ENCODE data around the gene EEFSEC. TPM values are rescaled to one million over a fixed set of nuclear protein-coding genes. Genes with fewer than 3 reads are reported as not detected.
A peak's percentile ranks its signal among the peaks of the same experiment; 100 is the strongest.

EEFSEC gene
- total RNA-seq, 1 experiment from 2014 or later, result 9.5 TPM

- H3K23ac ChIP-seq (ENCODE audit: insufficient read length, low read depth, low read length), result no peak overlapping the region
- peak; percentile 42 for DNase-seq
- peak; percentile 17; the same call in 1 of the 3 replicates for TF ChIP-seq CTCF (conservative IDR thresholded peaks at IDR 0.05)
- H2AFZ ChIP-seq (ENCODE audit: low read length), result no peak overlapping the region
- H2BK12ac ChIP-seq (ENCODE audit: insufficient read length, low read depth, low read length), result no peak overlapping the region
- peaks cover 2% of the 10 kb centered on the region for H4K20me1 ChIP-seq (ENCODE audit: control insufficient read depth, insufficient read depth, insufficient read length)
- H2BK120ac ChIP-seq (ENCODE audit: low read depth, low read length, poor library complexity, severe bottlenecking), result no peak overlapping the region
- no peak overlapping the region for H2BK20ac ChIP-seq (ENCODE audit: low read depth, low read length, poor library complexity, severe bottlenecking)
- H3K4ac ChIP-seq (ENCODE audit: low read depth, low read length), result no peak overlapping the region
- H3T11ph ChIP-seq (ENCODE audit: low read length), result no peak overlapping the region
- no peak overlapping the region for H3K56ac ChIP-seq (ENCODE audit: insufficient read length, low read depth, low read length)
- H3K27ac ChIP-seq (ENCODE audit: insufficient read length, low read depth, low read length), result no peak overlapping the region
- H2BK5ac ChIP-seq (ENCODE audit: insufficient read length, low read length), result no peak overlapping the region
- no peaks in the 10 kb centered on the region for H3K27me3 ChIP-seq (ENCODE audit: insufficient read depth, low read length)
- H3K4me3 Mint-ChIP-seq, result no peak overlapping the region
- no peak overlapping the region for H4K91ac ChIP-seq (ENCODE audit: insufficient read length, low read depth, low read length)
- H3K9ac ChIP-seq (ENCODE audit: extremely low read depth, insufficient read length, low read length), result no peak overlapping the region
- no peak overlapping the region for H2BK15ac ChIP-seq (ENCODE audit: low read depth, low read length)
- H3K4me1 Mint-ChIP-seq, result peaks cover 2 to 6% of the 10 kb centered on the region in 2 experiments; a peak in 2 of 4 replicates
- no peak overlapping the region for H4K5ac ChIP-seq (ENCODE audit: insufficient read length, low read depth, low read length)
- no peaks in the 10 kb centered on the region; the same call in none of the 2 replicates for H3K27me3 Mint-ChIP-seq (ENCODE audit: low read depth)
- no peak overlapping the region for H3K4me2 ChIP-seq (ENCODE audit: insufficient read depth, insufficient read length, low read length)
- no peak overlapping the region for H3K18ac ChIP-seq (ENCODE audit: insufficient read length, low read depth, low read length)
- H3K27ac Mint-ChIP-seq, result peak overlapping the region in 2 of 3 experiments; percentile 49 to 66; a peak in 1 of 7 replicates
- WGBS (ENCODE audit: extremely low coverage, insufficient read length, low lambda C conversion rate), result no CpG with 5 or more reads among the region's 8 CpGs
- H3K4me1 ChIP-seq (ENCODE audit: insufficient read depth, low read length), result no peaks in the 10 kb centered on the region
- H4K8ac ChIP-seq (replicated peaks; ENCODE audit: insufficient read length, low read depth, low read length), result no peak overlapping the region
- no peak overlapping the region for H2AK5ac ChIP-seq (ENCODE audit: insufficient read length, low read length)
- no peaks in the 10 kb centered on the region for H3K79me2 ChIP-seq (ENCODE audit: insufficient read depth, low read length)
- H3K36me3 Mint-ChIP-seq (ENCODE audit: insufficient read depth in 1 of 3, low read depth in 3 of 3), result no peaks in the 10 kb centered on the region; a peak in 1 of 7 replicates
- H3K79me1 ChIP-seq (ENCODE audit: insufficient read depth, low read depth, low read length, poor library complexity, severe bottlenecking), result no peaks in the 10 kb centered on the region
- no peak overlapping the region for H3K14ac ChIP-seq (ENCODE audit: insufficient read depth, low read length)
- H3K9me3 Mint-ChIP-seq, result no peaks in the 10 kb centered on the region
- no peaks in the 10 kb centered on the region for H3K9me3 ChIP-seq (ENCODE audit: control insufficient read depth, low read depth, low read length)
- H3K23me2 ChIP-seq (ENCODE audit: insufficient read length, low read depth, low read length, poor library complexity, severe bottlenecking), result no peaks in the 10 kb centered on the region
These were observed 164.5 kb downstream of the EEFSEC start for GRCh38 chr3:128317698-128318231.
